ENCODE measurements around the gene FAM181A.

FAM181A gene

GRCh38 chr14:93926873-93927799, at the start of gene FAM181A:
Gene FAM181A (plus strand): TSS chr14:93927344. CDS start chr14:93928286, 942 bp downstream.
- DNase-seq: no peak
- Histone ChIP-seq H3K27ac (no peak within 1 kb of the TSS), H3K27me3 (replicated peaks) (no peaks in the 10 kb centered on the region), H3K4me3 (ENCODE audit: low read depth, low read length) (no peak within 1 kb of the TSS), H3K36me3 (replicated peaks) (no peaks in the 10 kb centered on the region)
- TF ChIP-seq CTCF (IDR thresholded peaks at IDR 0.05; ENCODE audit: low read depth, low read length, missing control alignments): no peak
- in situ Hi-C loops (cut with HindIII; ENCODE audit: low pct_ligation_motif_present, low sequenced_read_pairs): no loop called here

- H3K36me3 ChIP-seq (replicated peaks): no peaks in the 10 kb centered on the region
- no peaks in the 10 kb centered on the region for H3K27me3 ChIP-seq (replicated peaks)
- DNase-seq: no peak
- no peak for TF ChIP-seq CTCF (IDR thresholded peaks at IDR 0.05; ENCODE audit: low read depth, low read length, missing control alignments)
- in situ Hi-C loops (cut with HindIII; ENCODE audit: low pct_ligation_motif_present, low sequenced_read_pairs): no loop called here
- H3K27ac ChIP-seq: no peak overlapping the region
- no peak overlapping the region for H3K4me3 ChIP-seq (ENCODE audit: low read depth, low read length)
These were observed 48.9 kb upstream of the FAM181A start for GRCh38 chr14:93878212-93878611.

DNA sequence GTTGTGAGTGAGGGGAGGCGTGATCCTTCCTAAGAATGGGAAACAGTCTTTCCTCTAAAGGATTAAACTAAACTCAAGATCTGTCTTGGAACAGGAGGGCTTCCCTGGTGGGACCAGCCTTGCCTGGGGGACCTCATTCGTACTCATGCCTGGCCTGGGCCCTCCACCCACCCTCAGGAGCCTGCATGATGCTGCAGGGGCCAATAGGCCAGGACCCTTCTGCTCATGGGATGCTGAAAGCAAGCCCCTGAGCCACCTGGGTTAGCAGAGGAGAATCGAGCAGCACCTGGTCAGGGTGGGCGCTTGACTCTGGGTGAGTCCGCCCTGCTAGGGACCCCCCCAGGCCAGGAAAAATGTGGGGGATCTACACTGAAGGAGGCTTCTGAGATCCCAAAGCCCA, 48.3 kb upstream of the FAM181A start:
- in situ Hi-C loops (cut with HindIII; ENCODE audit: low pct_ligation_motif_present, low sequenced_read_pairs): no loop called here
- Histone ChIP-seq H3K36me3 (replicated peaks) (no peaks in the 10 kb centered on the region), H3K27me3 (replicated peaks) (no peaks in the 10 kb centered on the region), H3K27ac (no peak overlapping the region), H3K4me3 (ENCODE audit: low read depth, low read length) (no peak overlapping the region)
- TF ChIP-seq CTCF (IDR thresholded peaks at IDR 0.05; ENCODE audit: low read depth, low read length, missing control alignments): no peak
- DNase-seq: no peak

- H3K36me3 ChIP-seq (replicated peaks): no peaks in the 10 kb centered on the region
- DNase-seq: no peak
- H3K4me3 ChIP-seq (ENCODE audit: low read depth, low read length): no peak overlapping the region
- in situ Hi-C loops (cut with HindIII; ENCODE audit: low pct_ligation_motif_present, low sequenced_read_pairs): no loop called here
- H3K27me3 ChIP-seq (replicated peaks): no peaks in the 10 kb centered on the region
- no peak for TF ChIP-seq CTCF (IDR thresholded peaks at IDR 0.05; ENCODE audit: low read depth, low read length, missing control alignments)
- H3K27ac ChIP-seq: no peak overlapping the region
These were observed 47.7 kb upstream of the FAM181A start for GRCh38 chr14:93879362-93879983.

DNA sequence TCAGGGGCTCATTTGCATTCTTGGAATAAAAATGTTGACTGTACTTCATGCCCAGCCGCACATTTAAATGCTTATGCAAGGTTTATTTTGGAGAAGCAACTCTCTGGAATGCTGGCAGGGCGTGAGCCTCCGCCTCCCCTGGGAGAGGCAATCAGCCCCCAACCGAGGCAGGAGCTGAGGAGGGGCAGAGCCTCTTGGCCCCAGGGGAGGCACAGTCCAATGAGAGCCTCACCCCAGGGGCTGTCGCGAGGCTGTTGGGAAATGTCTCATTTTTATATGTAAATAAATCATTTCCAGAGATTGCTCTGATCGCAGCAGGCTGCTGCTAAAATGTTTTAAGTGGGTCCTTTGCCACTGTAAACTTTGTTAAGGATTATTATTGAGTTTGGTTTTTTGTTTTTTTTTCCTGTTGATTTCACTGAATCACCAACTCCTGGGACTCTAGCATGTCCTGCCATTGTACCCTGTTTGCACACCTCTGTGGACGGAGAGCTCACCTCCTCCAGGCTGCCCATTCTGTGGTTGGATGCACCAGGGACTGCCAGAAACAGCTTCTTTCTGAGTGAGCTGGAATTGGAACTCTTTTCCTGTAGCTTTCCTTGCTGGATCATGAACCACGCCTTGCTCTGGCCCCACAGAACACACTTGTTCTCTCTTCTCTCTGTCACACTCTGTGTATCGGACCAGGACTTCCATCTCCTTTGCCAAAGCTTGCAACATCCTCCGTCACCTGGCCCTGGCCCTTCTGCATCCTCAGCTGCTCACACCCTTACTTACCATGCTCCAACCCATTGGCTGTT, 46.9 kb upstream of the FAM181A start:
- in situ Hi-C loops (cut with HindIII; ENCODE audit: low pct_ligation_motif_present, low sequenced_read_pairs): no loop called here
- no peak for DNase-seq
- H3K36me3 ChIP-seq (replicated peaks): no peaks in the 10 kb centered on the region
- no peak overlapping the region for H3K27ac ChIP-seq
- TF ChIP-seq CTCF (IDR thresholded peaks at IDR 0.05; ENCODE audit: low read depth, low read length, missing control alignments): no peak
- no peaks in the 10 kb centered on the region for H3K27me3 ChIP-seq (replicated peaks)
- no peak overlapping the region for H3K4me3 ChIP-seq (ENCODE audit: low read depth, low read length)

Measured in brain microvascular endothelial cell (primary cell).